ENCODE measurements around the gene PKP1.

GRCh38 chr1:201353186-201353940 is 70.1 kb downstream of the PKP1 start:
- no peak for TF ChIP-seq CTCF (IDR thresholded peaks at IDR 0.05)
- no peak for TF ChIP-seq POLR2A (IDR thresholded peaks at IDR 0.05)
